HG03520 (cell line): ENCODE measurements around the gene UBR1.
"Not testable (repeated sequence)": the region's sequence is repeated elsewhere in the genome, so short reads cannot be mapped to it uniquely, and the experiment has no call there.

Experiments
- ATAC-seq: cut with Tn5 transposase; IDR thresholded peaks from one replicate; pipeline ENCODE4 v1.9.1; 2021; ENCODE audit warnings: mild to moderate bottlenecking, moderate library complexity; ENCODE audit not compliant: unreplicated experiment

Gene UBR1

DNA sequence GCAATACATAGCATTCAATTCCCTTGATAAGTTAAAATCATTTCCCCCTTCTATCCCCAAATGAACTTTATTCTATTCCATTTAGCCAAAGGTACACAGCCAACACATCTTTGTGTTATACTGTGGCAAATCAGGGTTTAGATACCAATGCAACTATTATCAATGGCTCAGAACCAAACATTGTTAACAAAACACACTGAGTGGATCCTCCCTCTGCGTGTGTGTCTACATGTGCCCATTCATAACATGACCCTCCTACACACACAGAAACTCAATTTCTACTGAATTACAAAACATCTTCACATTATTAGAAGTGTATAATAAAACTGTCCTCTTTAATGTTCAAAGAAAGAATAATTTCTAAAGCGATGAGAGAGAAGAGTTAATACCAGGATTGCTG, 186.5 kb downstream of the UBR1 start:
- no peak for ATAC-seq

DNA sequence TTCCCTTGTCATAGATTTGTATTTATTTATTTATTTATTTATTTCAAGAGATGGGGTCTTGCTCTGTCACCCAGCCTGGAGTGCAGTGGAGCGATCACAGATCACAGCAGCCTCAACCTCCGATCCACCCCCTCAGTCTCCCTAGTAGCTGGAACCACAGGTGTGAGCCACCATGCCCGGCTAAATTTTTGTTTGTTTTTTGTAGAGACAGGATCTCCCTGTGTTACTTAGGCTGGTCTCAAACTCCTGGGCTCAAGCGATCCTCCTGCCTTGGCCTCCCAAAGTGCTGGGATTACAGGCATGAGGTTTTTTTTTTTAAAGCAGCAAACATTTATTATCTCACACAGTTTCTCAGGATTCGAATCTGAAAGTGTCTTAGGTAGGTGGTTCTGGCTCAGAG, 187.8 kb downstream of the UBR1 start:
- ATAC-seq, result no peak

DNA sequence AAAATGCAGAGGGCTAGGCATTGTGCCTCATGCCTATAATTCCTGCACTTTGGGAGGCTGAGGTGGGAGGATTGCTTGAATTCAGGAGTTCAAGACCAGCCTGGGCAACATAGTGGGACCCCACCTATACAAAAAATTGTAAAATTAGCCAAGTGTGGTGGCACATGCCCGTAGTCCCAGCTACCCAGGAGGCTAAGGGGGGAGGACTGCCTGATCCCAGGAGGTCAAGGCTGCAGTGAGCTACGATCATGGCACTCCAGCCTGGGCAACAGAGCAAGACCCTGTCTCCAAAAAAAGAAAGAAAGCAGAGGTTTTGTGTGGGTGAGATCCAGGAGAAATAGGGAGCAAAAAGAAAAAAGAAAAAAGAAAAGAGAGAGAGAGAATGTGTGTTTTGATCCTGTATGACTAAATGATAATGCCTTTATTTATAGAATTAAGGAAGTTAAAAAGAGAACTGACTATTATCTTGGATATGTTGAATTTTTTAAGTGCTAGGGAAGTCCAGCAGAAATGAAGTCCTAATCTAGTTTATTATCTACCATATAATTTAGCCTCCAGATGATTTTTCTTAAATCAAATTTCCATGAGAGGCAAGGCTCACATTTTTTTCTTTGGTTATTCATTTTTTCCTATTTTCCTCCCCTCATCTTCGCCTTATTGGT, 190.1 kb downstream of the UBR1 start:
- ATAC-seq, result no peak

DNA sequence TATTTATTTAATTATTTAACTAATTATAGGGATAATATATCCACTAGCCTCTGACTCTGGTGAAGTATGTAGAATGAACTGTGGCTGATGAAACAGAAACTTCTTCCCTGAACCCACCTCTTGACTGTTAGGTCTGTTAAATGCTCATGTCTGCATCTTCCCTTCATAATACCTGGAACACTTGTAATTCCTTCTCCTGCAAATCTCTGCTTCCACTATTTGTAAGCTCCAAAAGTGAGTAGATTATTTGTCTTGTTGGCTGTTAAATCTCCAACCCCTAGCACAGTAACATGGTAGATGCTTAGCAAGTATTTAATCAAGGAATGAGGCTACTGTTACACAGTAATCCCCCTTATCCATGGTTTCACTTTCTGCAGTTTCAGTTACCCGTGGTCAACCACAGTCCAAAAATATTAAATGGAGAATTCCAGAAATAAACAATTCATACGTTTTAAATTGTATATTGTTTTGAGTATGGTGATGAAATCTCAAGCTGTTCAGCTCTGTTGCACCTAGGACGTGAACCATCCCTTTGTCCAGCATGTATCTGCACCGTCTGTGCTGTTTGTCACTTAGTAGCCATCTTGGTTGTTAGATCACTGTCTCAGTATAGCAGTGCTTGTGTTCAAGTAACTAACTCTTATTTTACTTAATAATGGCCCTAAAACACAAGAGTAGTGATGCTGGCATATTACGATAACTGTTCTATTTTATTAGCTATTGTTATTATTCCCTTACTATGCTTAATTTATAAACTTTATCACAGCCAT, 190.9 kb downstream of the UBR1 start:
- no peak for ATAC-seq

DNA sequence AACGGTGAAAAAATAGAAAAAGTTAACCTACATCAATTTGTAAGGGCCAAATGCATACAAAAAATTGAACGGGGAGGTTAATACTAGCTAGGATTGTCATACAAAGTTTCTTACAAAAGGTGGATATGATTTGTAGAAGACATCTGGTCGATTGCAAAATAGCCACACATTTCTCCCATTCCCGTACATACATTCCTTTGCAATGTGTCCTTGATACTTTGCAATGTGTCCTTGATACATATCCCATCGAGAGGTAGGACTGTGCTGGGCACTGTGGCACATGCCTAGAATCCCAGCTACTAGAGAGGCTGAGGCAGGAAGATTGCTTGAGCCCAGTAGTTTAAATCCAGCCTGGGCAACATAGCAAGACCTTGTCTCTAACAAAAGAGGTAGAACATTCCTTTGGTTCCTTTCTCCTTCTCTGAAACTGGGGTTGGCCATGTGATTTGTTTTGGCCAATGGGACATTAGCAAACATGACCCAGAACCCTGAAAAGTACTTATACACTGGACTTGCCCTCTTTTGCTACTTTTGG, 194.7 kb downstream of the UBR1 start:
- no peak for ATAC-seq

DNA sequence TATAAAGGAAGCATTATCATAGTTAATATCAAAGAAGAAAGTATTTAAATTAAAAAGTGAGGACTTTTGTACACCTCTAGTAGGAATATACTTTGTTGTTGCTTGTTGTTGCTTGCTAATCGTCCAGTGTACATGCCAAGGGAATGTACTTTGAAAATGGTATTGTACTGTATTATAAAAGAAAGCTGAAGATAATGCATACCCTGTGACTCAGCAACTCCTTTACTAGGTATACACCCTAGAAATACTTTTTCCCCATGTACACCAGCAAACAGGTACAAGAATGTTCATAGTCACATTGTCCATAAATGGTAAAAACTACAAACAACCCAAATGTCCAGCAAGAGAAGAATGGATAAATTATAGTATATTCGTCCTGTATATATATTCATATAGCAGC, 197.3 kb downstream of the UBR1 start:
- no peak for ATAC-seq

DNA sequence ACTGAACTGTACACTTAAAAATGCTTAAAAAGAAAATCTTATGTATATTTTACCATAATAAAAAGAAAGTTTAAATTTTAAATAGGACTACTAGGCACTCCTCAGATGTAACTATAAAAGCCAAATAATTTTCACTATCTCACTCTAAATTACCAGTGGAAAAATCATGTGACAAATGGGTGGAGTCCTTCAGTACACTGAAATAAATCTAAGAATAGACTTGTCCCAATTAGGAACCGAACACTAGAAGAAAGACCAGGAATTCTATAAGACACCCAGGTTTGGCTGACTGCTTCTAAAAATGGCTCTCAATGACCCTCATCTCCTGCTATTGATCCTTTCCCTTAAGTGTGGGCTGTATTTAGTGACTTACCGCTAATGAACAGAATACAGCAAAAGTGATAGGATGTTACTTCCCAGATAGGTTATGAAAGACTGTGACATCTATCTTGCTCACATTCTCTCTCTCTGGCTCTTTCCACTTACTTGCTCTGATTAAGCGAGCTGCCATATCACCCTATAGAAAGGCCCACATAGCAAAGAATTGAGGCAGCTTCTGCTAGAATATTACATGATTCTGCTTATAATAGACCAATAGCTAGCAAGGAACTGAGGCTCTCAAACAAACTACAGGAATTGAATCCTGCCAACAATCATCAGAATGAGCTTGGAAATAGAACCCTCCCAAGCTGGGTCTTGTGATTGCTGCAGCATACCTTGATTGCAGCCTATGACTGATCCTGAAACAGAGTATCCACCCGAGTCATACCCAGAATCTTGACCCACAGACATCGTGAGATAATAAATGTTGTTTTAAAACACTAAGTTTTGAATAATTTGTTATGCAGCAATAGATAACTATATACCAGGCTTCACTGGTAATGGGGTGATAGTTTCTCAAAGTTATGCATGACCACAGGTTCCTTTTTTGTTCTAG, 202.2 kb downstream of the UBR1 start:
- ATAC-seq, result no peak

- not testable (repeated sequence) for ATAC-seq
These were observed 211.9 kb downstream of the UBR1 start for GRCh38 chr15:42893911-42894310.
